ENCODE results near the gene HOXB2.

HOXB2 gene

DNA sequence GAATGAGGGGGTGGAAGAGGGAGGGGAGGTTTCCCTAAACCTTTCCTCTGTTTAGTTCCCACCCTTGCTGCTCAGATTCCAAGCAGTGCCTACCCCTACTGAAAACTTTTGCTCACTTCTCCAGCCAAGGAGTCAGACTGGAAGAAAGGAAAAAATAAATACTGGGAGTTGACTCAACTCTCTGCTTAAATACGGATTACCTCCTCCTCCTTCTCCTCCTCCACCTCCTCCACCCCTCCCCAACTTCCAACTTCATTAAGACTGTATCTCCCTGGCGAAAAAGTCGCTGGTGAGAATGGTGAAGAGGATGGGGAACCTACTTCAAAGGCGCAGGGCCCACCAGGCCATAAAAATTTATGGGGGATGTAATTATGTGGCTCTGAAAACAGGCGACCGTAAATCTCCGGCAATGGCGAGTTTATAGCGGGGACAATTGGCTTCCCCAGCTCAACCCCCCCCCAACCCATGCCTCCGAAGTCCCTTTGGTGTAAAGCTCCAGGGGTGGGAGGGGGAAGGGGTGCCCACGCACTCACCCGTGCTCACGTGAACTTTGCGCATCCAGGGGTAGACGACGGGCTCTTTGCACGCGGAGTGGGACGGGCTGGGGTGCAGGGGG lies 32.5 kb upstream of the HOXB2 start (continued):
- TF ChIP-seq, protein P1, sequence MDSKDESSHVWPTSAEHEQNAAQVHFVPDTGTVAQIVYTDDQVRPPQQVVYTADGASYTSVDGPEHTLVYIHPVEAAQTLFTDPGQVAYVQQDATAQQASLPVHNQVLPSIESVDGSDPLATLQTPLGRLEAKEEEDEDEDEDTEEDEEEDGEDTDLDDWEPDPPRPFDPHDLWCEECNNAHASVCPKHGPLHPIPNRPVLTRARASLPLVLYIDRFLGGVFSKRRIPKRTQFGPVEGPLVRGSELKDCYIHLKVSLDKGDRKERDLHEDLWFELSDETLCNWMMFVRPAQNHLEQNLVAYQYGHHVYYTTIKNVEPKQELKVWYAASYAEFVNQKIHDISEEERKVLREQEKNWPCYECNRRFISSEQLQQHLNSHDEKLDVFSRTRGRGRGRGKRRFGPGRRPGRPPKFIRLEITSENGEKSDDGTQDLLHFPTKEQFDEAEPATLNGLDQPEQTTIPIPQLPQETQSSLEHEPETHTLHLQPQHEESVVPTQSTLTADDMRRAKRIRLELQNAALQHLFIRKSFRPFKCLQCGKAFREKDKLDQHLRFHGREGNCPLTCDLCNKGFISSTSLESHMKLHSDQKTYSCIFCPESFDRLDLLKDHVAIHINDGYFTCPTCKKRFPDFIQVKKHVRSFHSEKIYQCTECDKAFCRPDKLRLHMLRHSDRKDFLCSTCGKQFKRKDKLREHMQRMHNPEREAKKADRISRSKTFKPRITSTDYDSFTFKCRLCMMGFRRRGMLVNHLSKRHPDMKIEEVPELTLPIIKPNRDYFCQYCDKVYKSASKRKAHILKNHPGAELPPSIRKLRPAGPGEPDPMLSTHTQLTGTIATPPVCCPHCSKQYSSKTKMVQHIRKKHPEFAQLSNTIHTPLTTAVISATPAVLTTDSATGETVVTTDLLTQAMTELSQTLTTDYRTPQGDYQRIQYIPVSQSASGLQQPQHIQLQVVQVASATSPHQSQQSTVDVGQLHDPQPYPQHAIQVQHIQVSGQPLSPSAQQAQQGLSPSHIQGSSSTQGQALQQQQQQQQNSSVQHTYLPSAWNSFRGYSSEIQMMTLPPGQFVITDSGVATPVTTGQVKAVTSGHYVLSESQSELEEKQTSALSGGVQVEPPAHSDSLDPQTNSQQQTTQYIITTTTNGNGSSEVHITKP (tag by site-specific recombination; IDR thresholded peaks at IDR 0.05): peak; percentile 63
- TF ChIP-seq, protein P2, sequence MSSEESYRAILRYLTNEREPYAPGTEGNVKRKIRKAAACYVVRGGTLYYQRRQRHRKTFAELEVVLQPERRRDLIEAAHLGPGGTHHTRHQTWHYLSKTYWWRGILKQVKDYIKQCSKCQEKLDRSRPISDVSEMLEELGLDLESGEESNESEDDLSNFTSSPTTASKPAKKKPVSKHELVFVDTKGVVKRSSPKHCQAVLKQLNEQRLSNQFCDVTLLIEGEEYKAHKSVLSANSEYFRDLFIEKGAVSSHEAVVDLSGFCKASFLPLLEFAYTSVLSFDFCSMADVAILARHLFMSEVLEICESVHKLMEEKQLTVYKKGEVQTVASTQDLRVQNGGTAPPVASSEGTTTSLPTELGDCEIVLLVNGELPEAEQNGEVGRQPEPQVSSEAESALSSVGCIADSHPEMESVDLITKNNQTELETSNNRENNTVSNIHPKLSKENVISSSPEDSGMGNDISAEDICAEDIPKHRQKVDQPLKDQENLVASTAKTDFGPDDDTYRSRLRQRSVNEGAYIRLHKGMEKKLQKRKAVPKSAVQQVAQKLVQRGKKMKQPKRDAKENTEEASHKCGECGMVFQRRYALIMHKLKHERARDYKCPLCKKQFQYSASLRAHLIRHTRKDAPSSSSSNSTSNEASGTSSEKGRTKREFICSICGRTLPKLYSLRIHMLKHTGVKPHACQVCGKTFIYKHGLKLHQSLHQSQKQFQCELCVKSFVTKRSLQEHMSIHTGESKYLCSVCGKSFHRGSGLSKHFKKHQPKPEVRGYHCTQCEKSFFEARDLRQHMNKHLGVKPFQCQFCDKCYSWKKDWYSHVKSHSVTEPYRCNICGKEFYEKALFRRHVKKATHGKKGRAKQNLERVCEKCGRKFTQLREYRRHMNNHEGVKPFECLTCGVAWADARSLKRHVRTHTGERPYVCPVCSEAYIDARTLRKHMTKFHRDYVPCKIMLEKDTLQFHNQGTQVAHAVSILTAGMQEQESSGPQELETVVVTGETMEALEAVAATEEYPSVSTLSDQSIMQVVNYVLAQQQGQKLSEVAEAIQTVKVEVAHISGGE (tag by site-specific recombination; conservative IDR thresholded peaks at IDR 0.05; ENCODE audit: low read depth): peak; percentile 31; the same call in 1 of the 2 replicates
- TF ChIP-seq, protein P3, sequence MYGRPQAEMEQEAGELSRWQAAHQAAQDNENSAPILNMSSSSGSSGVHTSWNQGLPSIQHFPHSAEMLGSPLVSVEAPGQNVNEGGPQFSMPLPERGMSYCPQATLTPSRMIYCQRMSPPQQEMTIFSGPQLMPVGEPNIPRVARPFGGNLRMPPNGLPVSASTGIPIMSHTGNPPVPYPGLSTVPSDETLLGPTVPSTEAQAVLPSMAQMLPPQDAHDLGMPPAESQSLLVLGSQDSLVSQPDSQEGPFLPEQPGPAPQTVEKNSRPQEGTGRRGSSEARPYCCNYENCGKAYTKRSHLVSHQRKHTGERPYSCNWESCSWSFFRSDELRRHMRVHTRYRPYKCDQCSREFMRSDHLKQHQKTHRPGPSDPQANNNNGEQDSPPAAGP (tag by site-specific recombination; IDR thresholded peaks at IDR 0.05): peak; percentile 98
- TF ChIP-seq ZNF133 (tag by site-specific recombination; IDR thresholded peaks at IDR 0.05) (peak; percentile 50; the same call in 1 of the 2 replicates), ZNF146 (tag by site-specific recombination; IDR thresholded peaks at IDR 0.05) (0 out of 2 replicates have a peak, but pooled peaks have one; percentile 17), OVOL3 (tag by site-specific recombination; IDR thresholded peaks at IDR 0.05) (peak; percentile 93; the same call in 1 of the 2 replicates), ZNF423 (tag by site-specific recombination; IDR thresholded peaks at IDR 0.05) (peak; percentile 93), ZIC2 (tag by site-specific recombination; IDR thresholded peaks at IDR 0.05) (peak; percentile 92), WT1 (tag by site-specific recombination; IDR thresholded peaks at IDR 0.05) (peak; percentile 99), EGR2 (tag by site-specific recombination; IDR thresholded peaks at IDR 0.05; ENCODE audit: low read depth) (peak; percentile 96), ZNF112 (tag by site-specific recombination; IDR thresholded peaks at IDR 0.05) (no peak), ZNF777 (tag by site-specific recombination; IDR thresholded peaks at IDR 0.05; ENCODE audit: borderline replicate concordance) (no peak), KLF10 (tag by site-specific recombination; IDR thresholded peaks at IDR 0.05) (peak; percentile 85), ZNF394 (tag by site-specific recombination; IDR thresholded peaks at IDR 0.05; ENCODE audit: borderline replicate concordance) (peak; percentile 79), ZNF629 (tag by site-specific recombination; IDR thresholded peaks at IDR 0.05) (peak; percentile 89), ZNF660 (tag by site-specific recombination; IDR thresholded peaks at IDR 0.05) (peak; percentile 82; the same call in 1 of the 2 replicates), GLIS2 (tag by site-specific recombination; IDR thresholded peaks at IDR 0.05) (peak; percentile 59)
- TF ChIP-seq, protein P4, sequence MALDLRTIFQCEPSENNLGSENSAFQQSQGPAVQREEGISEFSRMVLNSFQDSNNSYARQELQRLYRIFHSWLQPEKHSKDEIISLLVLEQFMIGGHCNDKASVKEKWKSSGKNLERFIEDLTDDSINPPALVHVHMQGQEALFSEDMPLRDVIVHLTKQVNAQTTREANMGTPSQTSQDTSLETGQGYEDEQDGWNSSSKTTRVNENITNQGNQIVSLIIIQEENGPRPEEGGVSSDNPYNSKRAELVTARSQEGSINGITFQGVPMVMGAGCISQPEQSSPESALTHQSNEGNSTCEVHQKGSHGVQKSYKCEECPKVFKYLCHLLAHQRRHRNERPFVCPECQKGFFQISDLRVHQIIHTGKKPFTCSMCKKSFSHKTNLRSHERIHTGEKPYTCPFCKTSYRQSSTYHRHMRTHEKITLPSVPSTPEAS (tag by site-specific recombination; IDR thresholded peaks at IDR 0.05): peak; percentile 53; the same call in 1 of the 2 replicates
- TF ChIP-seq, protein P5, sequence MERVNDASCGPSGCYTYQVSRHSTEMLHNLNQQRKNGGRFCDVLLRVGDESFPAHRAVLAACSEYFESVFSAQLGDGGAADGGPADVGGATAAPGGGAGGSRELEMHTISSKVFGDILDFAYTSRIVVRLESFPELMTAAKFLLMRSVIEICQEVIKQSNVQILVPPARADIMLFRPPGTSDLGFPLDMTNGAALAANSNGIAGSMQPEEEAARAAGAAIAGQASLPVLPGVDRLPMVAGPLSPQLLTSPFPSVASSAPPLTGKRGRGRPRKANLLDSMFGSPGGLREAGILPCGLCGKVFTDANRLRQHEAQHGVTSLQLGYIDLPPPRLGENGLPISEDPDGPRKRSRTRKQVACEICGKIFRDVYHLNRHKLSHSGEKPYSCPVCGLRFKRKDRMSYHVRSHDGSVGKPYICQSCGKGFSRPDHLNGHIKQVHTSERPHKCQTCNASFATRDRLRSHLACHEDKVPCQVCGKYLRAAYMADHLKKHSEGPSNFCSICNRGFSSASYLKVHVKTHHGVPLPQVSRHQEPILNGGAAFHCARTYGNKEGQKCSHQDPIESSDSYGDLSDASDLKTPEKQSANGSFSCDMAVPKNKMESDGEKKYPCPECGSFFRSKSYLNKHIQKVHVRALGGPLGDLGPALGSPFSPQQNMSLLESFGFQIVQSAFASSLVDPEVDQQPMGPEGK (tag by site-specific recombination; IDR thresholded peaks at IDR 0.05): peak; percentile 92
- TF ChIP-seq, protein P6, sequence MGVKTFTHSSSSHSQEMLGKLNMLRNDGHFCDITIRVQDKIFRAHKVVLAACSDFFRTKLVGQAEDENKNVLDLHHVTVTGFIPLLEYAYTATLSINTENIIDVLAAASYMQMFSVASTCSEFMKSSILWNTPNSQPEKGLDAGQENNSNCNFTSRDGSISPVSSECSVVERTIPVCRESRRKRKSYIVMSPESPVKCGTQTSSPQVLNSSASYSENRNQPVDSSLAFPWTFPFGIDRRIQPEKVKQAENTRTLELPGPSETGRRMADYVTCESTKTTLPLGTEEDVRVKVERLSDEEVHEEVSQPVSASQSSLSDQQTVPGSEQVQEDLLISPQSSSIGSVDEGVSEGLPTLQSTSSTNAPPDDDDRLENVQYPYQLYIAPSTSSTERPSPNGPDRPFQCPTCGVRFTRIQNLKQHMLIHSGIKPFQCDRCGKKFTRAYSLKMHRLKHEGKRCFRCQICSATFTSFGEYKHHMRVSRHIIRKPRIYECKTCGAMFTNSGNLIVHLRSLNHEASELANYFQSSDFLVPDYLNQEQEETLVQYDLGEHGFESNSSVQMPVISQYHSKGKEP (tag by site-specific recombination; IDR thresholded peaks at IDR 0.05): peak; percentile 87; the same call in 1 of the 2 replicates
- TF ChIP-seq, protein P7, sequence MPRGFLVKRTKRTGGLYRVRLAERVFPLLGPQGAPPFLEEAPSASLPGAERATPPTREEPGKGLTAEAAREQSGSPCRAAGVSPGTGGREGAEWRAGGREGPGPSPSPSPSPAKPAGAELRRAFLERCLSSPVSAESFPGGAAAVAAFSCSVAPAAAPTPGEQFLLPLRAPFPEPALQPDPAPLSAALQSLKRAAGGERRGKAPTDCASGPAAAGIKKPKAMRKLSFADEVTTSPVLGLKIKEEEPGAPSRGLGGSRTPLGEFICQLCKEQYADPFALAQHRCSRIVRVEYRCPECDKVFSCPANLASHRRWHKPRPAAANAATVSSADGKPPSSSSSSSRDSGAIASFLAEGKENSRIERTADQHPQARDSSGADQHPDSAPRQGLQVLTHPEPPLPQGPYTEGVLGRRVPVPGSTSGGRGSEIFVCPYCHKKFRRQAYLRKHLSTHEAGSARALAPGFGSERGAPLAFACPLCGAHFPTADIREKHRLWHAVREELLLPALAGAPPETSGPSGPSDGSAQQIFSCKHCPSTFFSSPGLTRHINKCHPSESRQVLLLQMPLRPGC (tag by site-specific recombination; IDR thresholded peaks at IDR 0.05): peak; percentile 92
- TF ChIP-seq, protein P8, sequence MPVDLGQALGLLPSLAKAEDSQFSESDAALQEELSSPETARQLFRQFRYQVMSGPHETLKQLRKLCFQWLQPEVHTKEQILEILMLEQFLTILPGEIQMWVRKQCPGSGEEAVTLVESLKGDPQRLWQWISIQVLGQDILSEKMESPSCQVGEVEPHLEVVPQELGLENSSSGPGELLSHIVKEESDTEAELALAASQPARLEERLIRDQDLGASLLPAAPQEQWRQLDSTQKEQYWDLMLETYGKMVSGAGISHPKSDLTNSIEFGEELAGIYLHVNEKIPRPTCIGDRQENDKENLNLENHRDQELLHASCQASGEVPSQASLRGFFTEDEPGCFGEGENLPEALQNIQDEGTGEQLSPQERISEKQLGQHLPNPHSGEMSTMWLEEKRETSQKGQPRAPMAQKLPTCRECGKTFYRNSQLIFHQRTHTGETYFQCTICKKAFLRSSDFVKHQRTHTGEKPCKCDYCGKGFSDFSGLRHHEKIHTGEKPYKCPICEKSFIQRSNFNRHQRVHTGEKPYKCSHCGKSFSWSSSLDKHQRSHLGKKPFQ (tag by site-specific recombination; IDR thresholded peaks at IDR 0.05): peak; percentile 98
